ENCODE measurements around the gene PSAP.

Gene PSAP

DNA sequence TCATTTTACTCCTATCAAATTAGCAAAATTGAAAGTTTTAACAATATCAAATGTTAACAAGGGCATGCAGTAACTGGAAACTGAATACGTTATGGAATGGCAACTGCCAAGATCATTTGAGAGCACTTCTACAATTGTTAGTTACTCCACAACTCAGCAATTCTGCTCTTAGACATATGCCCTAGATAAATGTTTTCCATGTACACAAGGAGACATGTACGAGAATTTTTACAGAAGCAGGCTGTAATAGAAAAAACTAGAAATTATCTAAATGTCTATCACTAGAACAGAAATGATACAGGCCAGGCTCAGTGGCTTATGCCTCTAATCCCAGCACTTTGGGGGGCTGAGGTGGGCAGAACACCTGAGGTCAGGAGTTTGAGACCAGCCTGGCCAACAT lies 7.0 kb downstream of the PSAP start:
- DNase-seq: no peak

DNA sequence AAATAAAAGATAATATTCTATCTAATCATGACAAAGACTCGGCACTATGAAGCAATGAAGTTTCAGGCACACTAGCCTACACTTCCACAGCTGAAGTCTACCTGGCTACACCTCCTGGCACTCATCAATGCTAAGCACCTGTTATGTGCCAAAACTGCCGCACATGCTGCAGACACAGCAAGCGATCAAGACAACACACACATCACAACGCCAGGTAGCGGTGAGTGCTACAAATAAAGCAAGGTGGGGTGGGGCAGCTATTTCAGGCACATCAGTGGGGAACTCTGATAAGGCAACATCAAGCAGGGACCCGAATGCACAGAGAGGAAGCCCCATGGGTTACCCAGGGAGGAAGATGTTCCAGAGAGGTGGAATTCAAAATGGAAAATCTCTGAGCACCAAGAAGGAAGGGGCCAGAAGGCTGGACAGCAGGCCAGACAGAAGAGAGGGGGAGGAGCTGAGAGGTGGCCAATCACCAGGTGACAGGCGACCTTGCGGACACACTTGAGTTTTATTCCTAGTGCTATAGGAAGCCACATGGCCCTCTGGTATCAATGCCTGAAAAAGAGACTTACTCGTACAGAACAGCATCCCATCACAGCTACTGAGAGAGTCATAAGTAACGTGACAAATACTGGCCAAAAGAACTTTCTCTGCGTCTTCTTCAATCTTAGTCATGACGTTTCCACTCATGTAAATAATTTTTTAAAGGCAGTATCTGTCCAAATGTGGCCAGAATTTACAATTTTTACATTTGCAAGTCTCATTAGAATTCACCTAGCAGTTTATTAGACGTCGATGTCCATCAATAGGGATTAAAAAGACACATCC lies 8.0 kb downstream of the PSAP start:
- DNase-seq: no peak

DNA sequence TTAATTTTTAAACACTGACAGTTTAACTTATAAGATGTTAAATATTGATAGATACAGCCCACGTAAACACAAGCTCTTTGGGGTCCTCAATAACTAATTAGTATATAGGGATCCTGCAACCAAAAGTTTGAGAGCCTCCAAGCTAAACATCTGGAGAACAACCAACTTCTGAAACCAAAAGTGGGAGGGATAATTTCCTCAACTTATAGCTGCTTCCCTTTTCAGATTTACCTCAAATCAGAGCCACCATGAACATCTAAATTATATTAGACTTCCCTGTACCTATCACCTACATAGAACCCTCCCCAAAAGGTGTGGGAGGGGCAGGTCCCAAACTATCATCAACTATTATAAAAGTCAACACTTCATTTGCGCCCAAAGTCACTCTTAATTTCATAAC lies 8.6 kb downstream of the PSAP start:
- no peak for DNase-seq

DNA sequence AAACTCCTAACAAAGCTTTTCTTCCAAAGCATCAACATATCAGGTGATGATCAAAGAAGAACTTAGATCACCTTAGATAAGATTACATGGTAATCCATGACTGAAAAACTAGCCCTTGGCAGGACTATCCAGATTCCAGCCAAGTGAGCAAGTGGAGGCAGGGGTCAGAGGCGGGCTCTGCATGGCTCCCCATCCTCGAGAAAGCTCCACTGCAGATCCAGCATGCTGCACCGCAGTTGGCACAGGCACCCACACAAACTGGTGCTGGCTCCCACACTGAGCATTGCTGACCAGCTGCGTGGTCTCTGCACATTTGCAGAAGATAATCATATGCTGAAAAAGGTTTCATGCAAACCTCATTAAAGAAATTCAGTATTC lies 10.1 kb downstream of the PSAP start:
- no peak for DNase-seq

DNA sequence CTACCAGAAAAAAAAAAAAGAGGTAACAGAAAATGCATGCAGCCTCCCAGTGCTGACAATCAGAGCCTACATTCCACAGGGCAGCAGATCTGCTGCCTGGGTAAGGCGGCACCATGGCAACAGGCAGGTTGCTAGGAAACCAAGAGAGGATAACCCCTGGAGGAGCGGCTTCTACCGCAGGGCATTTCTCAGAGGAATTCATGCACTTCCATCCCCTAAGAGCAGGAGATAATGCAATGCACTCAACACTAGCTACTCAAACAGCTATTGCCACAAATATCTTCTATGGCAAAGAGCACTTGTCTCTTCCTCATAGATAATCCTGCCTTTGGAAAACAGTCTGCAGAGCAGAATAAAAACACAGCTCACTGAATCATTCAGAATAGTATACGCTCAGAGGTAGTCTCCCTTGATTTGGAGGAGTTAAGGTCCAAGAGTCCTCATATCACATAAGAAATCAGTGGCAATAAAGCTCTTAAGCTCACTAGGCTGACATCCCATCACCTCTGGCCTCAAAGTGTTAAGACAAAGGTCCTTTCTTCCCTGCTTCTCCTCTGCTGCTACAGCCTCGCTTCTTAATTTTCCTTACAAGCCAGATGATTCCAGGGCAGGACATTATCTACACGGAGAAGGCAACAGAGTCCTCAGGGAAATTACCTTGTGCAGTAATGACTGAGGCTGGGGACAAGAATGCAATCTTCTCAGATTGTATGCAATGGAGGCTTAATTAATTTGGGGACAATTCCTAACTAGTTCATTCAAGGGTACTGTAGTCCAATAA lies 10.7 kb downstream of the PSAP start:
- no peak for DNase-seq

DNA sequence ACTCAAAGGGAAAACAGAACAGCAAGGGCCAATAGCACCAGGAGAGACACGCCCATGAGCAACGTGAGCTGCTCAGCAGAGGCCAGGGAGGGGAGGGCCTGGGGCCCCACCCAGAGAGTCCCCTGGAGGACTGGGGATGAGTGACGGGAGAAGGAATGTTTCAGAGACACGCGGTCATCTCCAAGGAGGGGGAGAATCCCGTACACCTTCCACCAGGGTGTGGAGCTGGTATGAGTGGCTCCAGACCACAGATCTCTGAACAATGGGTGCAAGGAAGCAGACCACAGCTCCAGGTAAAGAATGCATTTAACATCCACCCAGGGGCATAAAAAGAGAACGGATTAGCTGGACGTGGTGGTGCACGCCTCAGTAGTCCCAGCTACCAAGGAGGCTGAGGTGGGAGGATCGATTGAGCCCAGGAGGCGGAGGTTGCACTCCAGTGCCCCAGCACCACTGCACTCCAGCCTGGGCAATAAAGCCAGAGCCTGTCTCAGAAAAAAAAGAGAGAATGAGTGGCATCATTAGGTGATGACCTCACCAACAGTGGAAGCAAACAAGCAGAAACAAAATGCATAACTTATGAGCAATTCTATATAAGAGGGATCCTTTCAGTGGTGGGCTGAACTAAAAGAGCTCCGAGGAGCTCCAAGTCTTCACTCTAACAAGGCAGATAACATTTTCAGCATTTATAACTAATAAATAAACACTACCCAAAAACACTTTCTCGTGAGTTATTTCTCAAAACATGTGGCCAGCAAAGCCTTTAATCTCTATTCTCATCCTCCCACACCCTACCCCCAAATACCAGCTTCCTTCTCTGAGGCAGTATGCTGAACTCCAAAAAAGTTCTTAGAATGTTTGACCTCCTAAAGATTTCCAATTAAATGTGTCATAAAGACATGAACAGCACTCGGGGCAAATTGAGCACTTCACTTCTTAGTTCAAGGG lies 12.5 kb downstream of the PSAP start:
- DNase-seq: no peak

DNA sequence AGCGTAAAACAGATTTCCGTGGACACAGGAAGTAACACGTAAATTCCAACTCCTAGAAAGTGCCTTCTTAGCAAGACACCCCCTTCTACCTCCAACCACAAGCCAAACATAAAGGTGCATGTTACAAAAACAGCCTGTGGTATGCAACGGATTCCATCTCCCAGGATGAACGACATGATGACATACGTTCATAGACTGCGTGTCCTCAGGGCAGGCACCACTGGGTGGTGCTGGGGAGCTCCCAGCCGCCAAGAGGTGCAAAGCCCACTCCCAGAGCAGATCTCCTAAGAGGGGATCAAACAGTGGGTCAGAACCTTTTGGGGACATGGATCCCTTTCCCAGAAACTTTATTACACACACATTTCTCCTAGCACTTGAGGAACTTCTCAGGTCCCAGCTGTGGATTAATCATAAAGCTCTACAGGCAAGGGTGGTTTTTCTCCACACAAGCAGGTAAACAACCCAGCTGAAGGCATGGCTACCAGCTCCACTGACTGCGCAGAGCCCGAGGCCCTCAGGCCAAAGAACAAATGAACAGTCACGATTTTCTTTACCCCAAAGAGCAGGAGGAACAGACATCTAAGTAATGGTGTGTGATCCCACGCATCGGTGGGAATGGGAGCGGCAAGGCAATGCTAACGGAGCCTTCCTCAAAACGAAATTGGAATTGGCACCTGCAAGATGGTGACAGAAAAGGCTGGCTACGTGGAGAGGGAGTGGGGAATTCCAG lies 13.8 kb downstream of the PSAP start:
- DNase-seq: no peak

DNA sequence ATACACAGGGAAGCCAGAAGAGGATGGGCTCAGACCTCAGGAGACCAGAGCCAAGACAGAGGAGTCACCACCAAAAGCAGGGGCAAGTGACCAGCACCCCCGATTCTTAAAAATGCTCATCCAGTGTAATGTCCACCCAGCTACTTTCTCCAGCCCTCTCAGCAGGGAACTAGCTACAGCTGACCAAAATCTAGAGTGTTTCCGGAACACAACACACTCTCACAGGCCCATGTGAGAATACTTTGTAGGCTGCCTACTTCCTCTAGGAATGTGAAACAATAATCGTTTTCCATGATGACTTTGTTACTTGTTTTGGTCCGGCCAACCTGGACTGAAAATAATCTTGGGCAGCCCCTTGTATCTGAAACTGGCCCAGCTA lies 14.5 kb downstream of the PSAP start:
- no peak for DNase-seq

DNA sequence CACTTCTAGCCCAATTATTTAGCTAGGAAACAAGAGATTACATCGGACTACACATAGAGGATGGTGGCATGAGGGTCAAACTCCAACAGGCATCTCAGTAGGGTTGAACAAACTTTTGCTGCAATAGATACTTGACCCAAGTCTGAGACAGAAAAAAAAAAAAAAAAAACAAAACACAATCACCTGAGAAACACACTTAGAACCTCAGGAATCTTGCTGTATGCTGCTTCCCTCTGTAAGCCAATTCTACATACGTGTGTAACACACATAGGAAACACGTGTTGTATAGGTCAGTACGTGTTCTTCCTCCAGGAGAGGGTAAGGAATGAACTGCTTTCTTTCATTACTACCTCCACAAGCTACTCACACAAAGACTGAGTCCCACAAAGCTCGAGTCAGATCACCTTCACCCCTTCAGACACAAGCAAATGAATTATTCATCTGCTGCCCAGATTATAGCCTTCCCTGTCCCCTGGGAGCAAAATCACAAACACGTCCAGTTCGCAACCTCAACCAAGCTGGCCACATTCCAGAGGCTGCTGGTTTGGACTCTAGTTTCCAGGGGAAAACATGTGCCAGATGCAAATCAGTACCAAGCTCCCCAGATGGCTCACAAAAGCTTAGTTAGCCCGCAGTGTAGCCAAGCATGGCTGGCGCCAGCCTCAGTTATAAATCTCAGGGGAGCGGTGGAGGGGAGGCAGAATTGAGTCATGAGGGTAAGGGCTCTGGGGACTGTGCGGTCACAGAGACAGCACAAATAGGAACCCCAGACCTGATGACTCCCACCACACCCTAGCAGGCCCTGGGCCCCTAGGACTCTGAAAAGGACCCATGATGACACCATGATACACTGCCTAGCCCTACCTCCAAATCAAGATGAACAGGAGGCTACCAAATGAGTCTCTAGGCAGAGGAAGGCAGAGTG lies 15.1 kb downstream of the PSAP start:
- peak in 1 of 2 donors; percentile 81 for DNase-seq

DNA sequence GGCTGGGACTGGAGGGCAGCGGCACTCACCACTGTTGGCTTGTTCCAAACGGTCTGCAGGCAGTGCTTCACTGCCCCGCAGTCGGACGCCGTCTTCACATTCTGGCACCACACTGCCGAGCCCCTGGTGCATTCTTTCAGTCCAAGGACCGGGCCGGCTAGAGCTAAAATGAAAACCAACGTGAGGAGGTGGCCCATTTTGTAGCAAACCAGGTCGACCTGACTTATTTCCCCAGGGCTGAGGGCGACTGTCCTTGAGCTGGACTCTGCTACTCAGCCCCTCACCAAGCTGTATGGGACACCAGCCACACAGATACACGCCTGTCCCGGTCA lies 16.7 kb downstream of the PSAP start:
- no peak for DNase-seq

DNA sequence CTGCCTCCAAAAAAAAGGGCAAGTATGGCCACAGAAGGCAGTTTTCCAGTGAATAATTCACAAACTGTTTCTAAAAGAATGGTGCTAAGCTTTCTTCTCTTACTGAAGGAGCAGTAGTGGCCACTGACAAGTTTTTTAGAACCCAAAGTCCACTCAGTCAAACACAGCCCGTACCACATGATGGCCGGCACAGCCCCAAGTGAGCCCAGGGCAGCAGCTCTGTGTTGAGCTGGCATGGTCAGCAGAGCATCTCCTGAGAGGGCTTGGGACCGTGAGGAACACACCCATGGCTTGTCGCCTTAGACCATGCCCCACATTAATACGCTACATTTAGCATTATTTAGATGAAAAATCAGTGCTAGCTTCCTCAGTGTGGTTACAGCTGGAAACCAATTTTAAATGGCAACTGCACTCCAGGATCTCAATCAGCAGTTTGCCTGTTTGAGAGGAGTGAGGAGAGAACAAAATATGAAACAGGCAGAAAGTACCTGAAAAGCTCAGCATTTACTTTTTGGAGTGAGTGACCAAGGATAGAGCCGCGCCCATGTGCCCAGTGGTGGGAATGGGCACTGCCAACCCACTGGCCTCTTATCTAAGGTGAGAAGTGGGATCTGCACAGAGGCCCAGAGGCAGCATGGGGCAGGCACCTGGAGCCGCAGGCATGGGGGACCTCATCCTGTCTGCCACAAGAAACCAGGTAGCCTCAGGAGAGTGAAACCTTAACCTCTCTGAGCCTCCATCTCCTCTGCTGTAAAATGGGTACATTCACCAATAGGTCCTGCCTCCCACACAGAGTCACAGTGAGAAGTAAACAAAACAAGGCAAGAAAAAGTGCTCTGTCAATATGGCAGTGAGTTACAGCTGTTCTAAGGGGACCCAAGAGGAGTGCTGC lies 17.4 kb downstream of the PSAP start:
- DNase-seq: no peak

DNA sequence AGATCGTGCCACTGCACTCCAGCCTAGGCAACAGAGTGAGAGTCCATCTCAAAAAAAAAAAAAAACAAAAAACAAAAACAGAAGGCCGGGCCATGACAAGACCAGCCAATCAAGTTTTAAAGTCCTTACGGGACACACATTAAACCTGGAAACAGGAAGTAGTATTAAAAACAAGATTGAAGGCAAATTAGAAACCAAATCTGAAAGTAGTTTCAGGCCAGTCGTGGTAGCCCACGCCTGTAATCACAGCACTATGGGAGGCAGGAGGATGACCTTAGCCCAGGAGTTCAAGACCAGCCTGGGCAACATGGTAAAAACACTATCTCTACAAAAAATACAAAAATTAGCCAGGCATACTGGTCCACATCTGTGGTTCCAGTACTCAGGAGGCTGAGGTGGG lies 18.1 kb downstream of the PSAP start:
- no peak for DNase-seq

DNA sequence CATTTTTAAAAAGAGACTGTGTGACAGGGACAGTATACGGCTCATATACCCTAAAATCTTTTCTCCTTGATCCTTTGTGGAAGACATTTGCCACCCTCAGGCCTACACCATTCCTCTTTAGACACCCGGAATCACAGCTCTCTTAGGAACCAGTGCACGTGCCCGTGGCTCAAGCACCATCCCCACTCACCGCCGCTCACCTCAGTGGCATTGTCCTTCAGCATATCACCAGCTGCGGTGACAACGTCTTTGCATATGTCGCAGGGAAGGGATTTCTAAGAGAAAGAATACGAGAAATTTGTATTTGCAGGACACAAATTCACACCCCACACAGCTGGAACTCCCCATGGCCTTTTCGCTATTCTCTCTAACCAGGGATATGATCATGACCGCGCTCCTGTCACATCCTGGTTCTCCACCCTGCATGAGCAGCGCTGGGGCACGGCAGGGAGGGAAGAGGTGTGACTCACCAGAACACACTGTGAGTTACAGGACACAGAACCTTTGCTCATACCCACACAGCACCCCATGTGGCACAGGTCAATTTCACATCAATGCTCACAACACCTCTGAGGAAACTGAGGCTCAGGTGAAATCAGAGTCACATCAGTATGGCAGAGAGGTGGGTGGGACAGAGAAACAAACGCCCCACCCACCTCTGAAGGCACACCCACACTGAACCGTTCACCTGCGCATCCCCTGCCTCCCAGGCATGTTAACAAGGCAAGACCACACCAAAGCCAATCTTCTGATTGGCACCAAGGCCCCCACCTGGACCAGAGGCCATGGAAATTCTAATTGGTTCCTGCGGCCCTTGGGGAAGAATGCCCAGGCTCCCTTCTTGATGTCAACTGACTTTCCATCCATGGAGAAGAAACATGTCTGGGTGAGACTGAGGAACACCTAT lies 19.2 kb downstream of the PSAP start:
- DNase-seq: no peak

DNA sequence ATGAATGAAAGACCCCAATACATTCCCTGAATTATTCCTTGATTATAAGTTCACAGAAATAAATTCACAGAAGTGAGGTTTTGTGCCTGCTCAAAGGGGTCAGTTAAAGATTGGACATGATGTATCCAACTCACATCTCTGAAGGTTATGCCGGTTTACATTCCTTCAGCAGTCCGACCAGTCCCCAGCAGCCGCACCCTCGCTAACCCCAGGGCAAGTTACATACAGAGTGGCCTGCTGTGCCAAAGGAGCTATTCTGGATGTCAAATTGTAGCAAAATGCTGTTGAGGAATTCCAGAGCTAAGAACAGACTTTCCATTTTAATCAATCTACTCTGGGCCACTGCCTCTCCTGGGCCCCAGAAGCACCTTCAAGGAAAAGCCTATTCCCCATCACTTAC lies 20.3 kb downstream of the PSAP start:
- no peak for DNase-seq

DNA sequence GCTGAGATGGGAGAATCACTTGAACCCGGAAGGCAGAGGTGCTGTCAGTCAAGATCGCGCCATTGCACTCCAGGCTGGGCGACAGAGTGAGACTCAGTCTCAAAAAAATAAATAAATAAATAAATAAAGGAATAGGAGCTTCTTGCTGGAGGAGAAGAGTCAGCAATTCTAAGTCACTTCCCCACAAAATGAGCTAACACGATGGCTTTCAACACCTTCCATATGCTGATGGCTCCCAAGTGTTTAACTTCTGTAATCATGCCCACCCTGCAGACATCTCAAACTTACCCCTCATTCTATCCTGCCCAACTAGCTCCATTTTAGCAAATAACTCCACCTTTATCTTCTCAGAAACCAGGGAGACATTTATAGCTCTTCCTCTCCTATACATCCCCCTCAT lies 21.2 kb downstream of the PSAP start:
- DNase-seq: no peak

DNA sequence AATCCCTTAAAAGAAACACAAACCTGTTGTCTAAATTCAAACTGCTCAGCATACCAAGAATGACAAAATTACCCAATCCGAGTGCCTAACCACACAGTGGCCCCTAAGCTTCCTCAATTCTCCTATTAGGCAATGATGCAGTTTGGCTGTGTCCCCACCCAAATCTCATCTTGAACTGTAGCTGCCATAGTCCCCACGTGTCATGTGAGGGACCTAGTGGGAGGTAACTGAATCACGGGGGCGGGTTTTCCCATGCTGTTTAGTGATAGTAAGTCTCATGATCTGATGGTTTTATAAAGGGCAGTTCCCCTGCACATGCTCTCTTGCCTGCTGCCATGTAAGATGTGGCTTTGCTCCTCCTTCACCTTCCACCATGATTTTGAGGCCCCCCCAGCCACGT lies 21.9 kb downstream of the PSAP start:
- DNase-seq: peak; percentile 15 to 83

DNA sequence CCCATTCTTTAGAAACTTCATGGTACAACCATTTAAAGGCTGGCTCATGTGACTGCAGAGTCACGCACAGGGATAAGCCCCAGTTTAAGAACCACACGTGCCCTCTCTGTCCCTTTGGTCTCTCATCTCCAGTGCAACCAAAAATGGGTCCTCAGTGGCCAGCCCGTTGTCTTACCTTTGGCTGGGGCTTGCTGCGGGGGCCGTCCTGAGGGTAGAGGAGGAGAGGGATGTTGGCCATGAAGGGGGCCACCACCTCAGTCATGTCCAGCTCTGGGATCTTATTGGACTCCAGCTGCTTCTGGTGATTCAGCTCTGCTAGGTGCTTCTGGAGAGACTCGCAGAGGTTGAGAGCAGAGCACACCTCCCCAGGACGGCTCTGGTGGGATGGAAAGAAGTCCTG lies 22.3 kb downstream of the PSAP start:
- no peak for DNase-seq

DNA sequence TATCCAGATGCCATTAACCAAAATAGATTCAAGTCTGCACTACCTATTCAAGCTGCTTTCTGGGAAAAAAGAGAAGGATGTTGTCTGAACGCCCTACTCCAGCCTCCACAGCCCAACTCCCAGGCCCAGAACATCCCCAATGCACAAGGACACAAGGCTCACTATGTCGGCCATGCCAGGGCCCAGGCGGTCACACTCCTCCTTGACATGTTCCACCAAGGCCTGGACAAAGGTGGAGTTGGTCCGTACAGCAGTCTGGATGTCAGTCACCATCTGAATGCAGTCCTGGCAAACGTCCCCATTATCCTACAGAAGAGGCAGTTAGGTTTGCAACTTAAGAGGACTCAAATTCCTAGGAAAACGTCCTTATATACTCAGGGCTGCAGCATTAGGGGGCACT lies 23.2 kb downstream of the PSAP start:
- DNase-seq: no peak

DNA sequence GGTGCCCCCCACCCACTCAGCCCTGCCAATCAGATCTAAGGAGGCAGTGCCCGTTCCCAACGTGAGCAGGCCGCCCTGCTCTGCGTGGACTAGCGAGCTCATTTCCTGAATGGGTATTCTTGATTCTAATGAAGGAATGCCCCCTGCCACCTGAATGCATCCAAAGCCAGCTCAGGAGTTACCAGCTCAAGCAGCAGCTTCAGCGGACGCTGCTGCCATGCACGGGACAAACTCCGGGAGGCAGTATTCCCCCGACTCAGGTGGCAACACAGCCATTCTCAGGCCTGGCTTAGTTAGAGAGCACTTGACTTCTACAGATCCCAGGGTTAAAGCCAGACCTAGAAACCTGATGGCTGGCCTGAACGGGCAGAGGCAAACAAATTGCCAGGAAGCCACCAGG lies 25.8 kb downstream of the PSAP start:
- no peak for DNase-seq

DNA sequence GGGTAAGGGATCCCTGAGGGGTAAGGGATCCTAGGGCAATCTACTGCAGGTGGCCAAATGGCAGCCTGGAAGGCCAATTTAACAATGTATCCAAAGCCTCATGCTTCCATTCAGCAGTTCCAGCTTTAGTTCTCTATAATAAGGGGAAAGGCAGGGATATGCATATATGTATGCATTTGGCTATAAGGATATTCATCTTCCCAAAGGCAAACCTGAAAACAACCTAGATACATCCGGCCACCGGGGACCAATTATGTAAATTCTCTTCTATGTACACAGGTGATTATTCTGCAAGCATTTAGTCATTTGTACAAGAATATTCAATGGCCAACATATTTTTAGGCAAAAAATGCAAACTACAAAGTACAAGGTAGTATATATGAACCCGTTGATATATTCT lies 26.7 kb downstream of the PSAP start:
- DNase-seq: no peak
